H1 (cell line): ENCODE measurements around the gene ZNF366. TPM values are rescaled to one million over a fixed set of nuclear protein-coding genes. Genes with fewer than 3 reads are reported as not detected.

Source experiments
- RFX5 ChIP-seq: IDR thresholded peaks from 2 replicates; pipeline ENCODE4 v1.6.1; 2011; ENCODE audit warnings: low read depth, low read length, improper control_type of control experiment, borderline replicate concordance
- RNF2 ChIP-seq: fragments of 200-900, 300-1000 bp; sonication (generic); IDR thresholded peaks from 2 replicates; pipeline ENCODE4 v1.7.1; 2016; ENCODE audit warnings: borderline replicate concordance, low read depth, mild to moderate bottlenecking, antibody characterized with exemption, low read length; ENCODE audit not compliant: poor library complexity, severe bottlenecking; ENCODE audit errors: missing control alignments
- SAP30 ChIP-seq: fragments of 300-600 bp; sonication (generic); IDR thresholded peaks from 2 replicates; pipeline ENCODE4 v1.7.1; 2012; ENCODE audit warnings: low read length, moderate library complexity, mild to moderate bottlenecking, inconsistent platforms; ENCODE audit not compliant: insufficient read depth, insufficient replicate concordance
- TAF1 ChIP-seq: IDR thresholded peaks from 2 replicates; pipeline ENCODE4 v1.6.1; 2011; ENCODE audit warnings: mild to moderate bottlenecking, low read depth, low read length
- TEAD4 ChIP-seq: IDR thresholded peaks from 2 replicates; pipeline ENCODE4 v1.6.1; 2012; ENCODE audit warnings: low read depth, low read length, inconsistent platforms, mixed read lengths
- polyA plus RNA-seq, 7 experiments: library from polyadenylated mRNA; depleted of rRNA in 3 of 7; stranded (reverse) in 5 of 7; unstranded in 2 of 7; fragments of >200 nt in 5 of 7; fragments of 200-250 nt in 2 of 7; gene quantifications; 1 replicate in 5 of 7; 2 replicates in 1 of 7; 4 replicates in 1 of 7; pipeline versions ENCODE4 v1.2.1 to v1.2.3, GENCODE V29; 2011 to 2013; ENCODE audit warnings: missing spikeins in 2 of 7, mixed read lengths in 2 of 7
- total RNA-seq: library from RNA; stranded (reverse); fragmentation: NEBNext Ultra II Directional; extraction: Animal tissue kit (Norgen Biotek cat#: 25700); gene quantifications from 2 replicates; pipeline ENCODE4 v1.2.1, GENCODE V29; 2021

ZNF366 gene
- total and polyA plus RNA-seq, 2 of the 8 experiments (the other 6 are each of a cell fraction or from before 2014, with no cell fraction given): not detected

DNA sequence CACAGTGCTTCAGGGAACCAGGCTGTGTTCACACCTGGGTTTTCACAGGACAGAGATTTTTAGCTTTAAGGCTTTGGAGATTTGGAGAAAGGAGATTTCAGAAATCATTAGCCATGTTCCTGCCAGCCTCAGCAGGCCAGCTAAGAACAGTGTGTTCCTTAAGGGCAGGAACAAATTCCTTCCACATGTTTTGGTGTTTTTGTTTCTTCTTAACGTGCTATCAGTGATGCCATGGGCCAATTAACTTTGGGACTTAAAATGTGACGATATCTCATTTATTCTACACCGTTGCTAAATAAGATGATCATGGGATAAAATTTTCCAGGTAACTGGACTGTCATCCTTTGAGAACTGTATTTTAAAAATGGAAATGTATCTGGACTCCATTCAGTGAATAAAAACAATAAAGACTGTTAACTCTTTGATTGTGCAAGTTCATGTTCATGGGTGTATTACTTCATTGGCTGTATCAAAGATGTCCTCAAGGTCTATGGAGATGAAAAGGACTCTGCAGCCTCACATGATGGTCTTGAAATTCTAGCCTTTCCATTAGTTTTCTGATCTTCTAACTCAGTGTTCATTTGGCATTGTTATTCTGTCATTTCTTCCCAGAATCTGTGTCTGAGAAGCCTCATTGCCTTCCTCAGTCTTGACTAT lies 72.3 kb downstream of the ZNF366 start (continued):
- no peak for TF ChIP-seq RNF2
- no peak for TF ChIP-seq SAP30
- TF ChIP-seq TAF1: no peak
- TF ChIP-seq TEAD4: no peak
- no peak for TF ChIP-seq RFX5
- TF ChIP-seq, all 59 proteins: peak for 0
